NCI-H2171 (cell line): ENCODE data around the gene LIN28B.
"Not testable (repeated sequence)": the region's sequence is repeated elsewhere in the genome, so short reads cannot be mapped to it uniquely, and the experiment has no call there.

Source experiments
- DNase-seq: peaks from one replicate; lab custom pipeline; 2025; lab: John Stamatoyannopoulos, UW

LIN28B gene

GRCh38 chr6:104955927-104956730 is 778 bp upstream of the LIN28B start:
- DNase-seq = no peak

DNA sequence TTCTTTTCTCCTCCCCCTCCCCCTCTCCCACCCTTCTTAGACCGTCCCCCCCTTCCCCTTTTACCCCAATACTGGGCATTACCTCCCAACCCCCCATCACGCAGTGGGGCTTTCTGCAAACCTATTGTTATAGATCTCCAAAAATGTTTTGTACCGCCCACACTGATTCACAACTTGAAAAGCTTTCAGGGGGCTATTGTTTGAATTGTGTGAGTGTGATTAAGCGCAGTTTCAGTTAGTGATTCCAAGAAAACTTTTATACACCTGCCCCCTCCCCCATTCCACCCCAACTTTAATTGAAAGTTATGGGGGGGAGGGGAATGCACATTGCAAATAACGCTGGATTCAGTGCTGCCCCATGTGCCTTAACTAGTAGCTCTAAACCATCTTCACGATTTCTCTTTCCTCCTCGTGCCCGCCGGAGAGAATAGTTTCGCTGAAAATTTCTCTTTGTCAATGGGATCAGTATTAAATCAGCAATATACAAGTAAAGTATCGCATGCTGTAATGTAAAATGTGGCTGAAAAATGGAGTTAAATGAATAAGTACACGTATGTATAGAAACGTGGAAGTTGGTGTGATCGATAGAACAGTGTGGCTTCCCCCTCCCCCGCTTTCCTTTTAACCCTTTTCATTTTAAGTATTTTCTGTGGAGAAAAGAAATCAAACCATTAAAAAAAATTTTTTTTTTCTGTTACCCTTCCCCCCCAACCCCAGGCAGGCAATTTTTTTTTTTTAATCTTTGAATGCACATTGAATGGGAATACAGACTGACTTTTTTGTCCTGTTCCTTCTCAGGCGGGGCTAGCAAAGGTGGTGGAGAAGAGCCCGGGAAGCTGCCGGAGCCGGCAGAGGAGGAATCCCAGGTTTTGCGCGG is 632 bp downstream of the LIN28B start:
- no peak for DNase-seq

DNA sequence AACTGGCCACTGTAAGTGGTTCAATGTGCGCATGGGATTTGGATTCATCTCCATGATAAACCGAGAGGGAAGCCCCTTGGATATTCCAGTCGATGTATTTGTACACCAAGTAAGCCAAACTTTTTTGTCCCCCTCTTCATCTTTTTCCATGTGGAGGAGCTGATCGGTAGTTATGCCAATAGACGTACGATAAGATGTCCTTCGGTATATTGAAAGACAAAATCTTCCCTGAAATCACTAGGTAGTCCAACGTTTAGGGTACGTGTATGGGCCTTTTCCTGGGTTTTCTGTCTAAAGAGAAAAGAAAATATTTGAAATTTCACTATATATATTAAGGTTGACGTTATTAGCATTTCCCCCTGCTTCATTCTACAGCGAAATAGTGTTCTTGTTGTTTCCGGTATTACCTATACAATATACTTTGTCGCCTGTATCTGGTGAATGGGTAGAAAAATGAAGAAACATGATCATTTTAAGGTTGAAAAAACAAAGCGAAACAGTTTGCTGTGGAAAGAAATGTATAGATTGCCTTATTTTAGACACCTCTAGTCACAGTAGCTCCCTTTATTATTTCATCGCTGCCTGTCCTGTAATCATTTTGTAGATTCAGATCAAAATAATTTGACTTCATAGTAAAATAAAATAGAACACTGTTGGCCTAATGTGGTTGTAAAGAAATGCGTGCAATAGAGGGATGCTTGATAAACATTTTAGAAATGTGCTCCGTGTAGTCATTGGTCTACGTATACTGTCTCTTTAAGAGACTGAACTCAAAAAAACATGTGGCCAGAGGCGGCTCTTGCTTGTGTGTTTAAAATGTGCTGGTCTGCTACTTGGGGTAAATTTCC is 1.5 kb downstream of the LIN28B start:
- DNase-seq = no peak

- no peak for DNase-seq
Measured at GRCh38 chr6:104959026-104959858, 2.3 kb downstream of the LIN28B start.

GRCh38 chr6:104969108-104969507 is 12.2 kb downstream of the LIN28B start:
- DNase-seq = no peak

DNA sequence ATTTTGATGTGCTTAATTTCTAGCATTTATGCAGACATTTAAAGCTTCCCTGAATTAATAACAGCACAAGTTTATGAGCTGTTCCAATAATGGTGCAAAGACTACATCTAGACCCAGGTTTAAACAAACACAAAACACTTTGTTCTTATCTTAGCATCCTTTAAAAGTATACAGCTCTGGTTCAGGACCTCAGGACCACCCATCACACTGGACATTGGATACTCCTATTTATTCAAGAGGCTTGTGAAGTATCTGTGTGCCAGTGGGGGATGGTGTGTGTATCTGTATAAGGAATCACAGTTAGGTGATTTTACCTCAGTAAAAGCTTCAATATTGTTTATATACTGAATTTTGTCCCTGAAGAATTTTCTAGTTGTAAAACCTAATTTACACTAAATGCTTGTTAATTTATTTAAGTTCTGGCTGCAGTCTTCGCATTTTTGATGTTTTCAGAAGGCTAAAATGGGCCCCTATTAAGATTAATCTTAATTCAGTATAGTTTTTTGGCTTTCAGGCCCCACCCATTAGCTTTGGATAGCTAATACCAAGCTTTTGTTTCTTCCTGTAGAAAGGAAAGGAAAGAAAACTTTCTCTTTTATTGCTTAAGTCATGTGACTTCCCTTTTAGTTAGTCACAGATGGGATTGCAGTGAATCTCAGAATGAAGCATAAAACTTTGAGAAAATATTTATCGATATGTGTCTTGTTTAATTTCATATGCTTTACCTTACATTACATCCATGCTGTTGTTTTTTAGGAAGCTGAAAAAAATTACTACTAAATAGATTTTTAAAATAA is 13.1 kb downstream of the LIN28B start:
- DNase-seq = no peak

GRCh38 chr6:104973404-104973803 is 16.5 kb downstream of the LIN28B start:
- DNase-seq = no peak

DNA sequence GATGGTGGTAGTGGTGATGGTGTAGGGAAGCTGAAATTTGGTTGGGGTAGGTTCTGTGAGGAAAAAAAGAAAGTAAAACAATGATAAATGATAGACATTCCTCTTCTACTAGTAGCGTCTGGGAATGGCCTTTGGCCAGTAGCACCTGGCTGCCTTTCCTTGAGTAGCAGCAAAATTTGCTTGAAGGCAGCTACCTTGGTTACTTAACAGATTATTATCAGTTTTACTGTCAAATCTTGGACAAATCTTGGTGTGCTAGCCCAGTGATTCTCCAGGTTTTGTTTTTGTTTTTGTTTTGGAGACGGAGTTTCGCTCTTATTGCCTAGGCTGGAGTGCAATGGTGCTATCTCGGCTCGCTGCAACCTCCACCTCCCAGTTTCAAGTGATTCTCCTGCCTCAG is 26.4 kb downstream of the LIN28B start:
- no peak for DNase-seq

- DNase-seq = no peak
Measured at GRCh38 chr6:104983776-104984175, 26.9 kb downstream of the LIN28B start.

DNA sequence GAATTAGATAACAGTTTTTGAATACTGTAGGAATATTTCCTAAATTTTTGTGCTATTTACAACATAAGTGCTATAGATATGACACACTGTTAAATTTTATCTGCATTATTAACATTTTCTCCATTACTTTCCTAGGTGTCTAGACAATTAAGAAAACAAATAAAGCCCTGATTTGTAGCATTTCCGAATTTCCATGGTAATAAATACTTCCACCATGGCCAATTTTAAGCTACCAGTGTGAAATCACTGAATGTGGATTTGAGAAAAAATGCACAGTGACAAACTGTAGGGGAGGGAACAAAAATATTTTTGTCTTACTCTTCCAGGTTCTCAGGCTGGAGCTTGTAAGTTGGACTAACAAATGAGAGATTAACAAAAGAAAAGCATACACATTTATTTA is 27.9 kb downstream of the LIN28B start:
- DNase-seq = no peak

GRCh38 chr6:104985875-104986274 is 29.0 kb downstream of the LIN28B start:
- not testable (repeated sequence) for DNase-seq

- no peak for DNase-seq
Measured at GRCh38 chr6:104986625-104987024, 29.7 kb downstream of the LIN28B start.

- DNase-seq = no peak
Measured at GRCh38 chr6:104987218-104987617, 30.3 kb downstream of the LIN28B start.

DNA sequence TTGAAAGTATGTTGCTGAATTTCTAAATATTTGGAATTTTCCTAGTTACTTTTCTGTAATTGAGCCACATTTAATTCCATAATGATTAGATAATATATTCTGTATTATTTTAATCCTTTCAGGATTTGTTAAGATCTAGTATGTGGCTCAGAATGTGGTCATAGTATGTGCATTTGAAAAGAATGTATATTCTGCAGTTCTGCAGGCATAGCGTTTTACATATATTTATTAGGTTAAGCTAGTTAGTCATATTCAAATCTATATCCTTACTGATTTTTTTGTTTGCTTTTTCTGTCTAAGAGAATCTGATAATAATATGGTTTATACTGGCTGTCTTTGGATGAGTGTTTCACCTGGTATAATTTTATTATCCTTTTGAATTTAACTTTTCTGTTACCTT is 33.2 kb downstream of the LIN28B start:
- DNase-seq = no peak

GRCh38 chr6:104991062-104991461 is 34.2 kb downstream of the LIN28B start:
- not testable (repeated sequence) for DNase-seq

- DNase-seq = not testable (repeated sequence)
Measured at GRCh38 chr6:104993576-104993975, 36.7 kb downstream of the LIN28B start.

- no peak for DNase-seq
Measured at GRCh38 chr6:104995989-104996617, 39.2 kb downstream of the LIN28B start.

DNA sequence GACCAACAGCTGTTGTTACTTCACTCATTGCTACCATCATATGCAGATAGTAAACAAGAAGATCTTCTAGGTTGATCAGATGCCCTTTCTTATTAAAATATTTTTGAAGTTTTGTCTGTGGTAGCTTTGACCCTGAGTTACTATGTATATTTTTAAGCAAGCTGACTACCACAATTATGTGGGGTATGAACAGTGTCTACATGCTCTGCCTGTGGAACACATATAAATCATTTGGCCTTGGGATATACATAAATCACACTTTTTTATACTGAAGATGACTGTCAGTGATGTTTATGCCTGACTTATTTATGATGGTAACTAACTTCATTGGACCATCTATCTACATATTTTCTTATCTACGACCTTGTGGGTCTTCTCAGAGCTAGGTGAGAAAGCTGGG is 44.2 kb downstream of the LIN28B start:
- DNase-seq = no peak

GRCh38 chr6:105001906-105002305 is 45.0 kb downstream of the LIN28B start:
- DNase-seq = no peak

DNA sequence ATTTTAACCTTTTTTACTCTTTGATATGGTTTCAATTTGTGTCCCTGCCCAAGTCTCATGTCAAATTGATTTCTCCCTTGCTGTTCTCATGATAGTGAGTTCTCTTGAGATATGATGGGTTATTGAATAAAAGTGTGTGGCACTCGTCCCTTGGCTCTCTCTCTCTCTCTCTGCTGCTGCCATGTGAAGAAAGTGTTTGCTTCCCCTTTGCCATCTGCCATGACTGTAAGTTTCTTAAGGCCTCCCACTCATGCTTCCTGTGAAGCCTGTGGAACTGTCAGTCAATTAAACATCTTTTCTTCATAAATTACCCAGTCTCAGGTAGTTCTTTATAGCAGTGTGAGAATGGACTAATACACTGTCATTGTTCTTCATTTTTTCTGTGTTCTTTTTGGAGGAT is 48.5 kb downstream of the LIN28B start:
- no peak for DNase-seq
